Fibroblast of peridontal ligament (primary cell): ENCODE results near the gene GHRL.
A peak's percentile ranks its signal among the peaks of the same experiment; 100 is the strongest.

Source experiments
- DNase-seq: peaks from one replicate; pipeline ENCODE4 v3.0.0-alpha.2; 2010; ENCODE audit errors: extremely low read depth

GHRL gene

DNA sequence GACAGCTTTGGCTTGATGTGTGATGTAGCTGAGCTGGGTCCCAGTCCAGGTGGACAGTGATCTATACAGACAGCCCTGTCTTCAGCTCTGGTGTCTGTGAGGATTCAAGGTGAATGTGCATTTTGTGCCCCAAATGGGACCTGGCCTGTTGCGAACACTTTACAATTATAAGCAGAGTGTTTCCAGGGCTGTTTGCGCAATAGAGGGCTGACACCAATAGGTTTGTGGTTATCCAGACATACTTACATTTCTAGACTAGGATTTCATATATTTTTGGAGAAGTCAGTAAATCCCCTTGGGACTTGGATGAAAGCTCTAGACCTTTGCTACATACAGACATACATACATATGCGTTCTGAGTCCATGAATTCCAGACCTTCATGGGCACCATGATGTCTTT is 48.7 kb downstream of the GHRL start:
- no peak for DNase-seq

DNA sequence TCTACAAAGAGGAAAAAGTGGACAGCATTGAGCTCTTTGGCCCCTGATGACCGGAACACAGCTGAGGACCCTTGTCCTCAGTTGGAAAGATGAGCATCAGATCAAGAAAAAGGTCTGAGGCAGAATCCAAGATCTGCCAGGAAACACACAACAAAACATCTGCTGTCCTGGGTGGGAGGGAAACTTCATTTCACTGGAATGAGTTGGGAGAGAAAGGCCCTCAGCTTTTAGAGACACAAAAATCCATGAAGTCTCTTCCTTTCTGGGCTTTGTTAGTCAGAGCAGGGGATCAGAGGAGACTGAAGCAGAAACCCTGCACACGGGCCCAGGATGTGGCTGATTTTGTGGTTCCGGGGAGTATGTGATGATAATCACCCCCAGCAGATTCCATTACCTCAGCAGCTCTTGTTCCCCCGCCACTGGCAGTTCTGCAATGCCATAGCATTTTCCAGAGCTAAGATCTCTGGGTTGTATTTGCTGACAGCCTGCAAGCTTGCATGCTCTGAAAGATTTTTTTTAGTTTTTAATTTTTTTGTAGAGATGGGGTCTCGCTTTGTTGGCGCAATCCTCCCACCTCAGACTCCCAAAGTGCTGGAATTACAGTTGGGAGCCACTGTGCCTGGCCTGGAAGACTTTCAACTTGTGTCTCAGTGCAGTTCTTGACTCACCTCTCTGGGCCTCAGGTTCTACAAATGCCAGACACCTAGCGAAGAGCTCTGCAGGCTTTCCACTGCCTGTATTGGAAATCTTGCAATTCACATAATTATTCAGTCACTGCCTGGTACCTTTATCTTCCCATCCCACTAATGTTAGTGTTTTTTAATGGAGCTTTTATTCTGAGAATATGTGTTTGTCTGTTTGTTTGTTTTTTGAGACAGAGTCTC is 50.3 kb downstream of the GHRL start:
- peak; percentile 31 for DNase-seq

DNA sequence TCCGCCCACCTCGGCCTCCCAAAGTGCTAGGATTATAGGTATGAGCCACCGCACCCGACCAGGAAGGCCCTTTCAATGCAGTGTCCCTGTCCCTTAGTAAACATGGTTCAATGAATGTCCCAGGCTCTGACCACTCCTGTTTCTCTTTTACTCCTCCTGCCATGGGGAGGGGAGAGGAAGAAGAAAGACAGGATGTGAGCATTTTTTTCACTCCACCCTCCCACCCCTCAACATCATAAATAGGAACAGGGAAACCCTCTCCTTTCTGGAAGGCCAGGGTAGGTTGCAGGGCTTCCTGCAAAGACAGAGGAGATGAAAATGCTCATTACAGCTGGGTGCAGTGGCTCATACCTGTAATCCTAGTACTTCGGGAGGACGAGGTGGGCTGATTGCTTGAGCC is 51.9 kb downstream of the GHRL start:
- DNase-seq: no peak

DNA sequence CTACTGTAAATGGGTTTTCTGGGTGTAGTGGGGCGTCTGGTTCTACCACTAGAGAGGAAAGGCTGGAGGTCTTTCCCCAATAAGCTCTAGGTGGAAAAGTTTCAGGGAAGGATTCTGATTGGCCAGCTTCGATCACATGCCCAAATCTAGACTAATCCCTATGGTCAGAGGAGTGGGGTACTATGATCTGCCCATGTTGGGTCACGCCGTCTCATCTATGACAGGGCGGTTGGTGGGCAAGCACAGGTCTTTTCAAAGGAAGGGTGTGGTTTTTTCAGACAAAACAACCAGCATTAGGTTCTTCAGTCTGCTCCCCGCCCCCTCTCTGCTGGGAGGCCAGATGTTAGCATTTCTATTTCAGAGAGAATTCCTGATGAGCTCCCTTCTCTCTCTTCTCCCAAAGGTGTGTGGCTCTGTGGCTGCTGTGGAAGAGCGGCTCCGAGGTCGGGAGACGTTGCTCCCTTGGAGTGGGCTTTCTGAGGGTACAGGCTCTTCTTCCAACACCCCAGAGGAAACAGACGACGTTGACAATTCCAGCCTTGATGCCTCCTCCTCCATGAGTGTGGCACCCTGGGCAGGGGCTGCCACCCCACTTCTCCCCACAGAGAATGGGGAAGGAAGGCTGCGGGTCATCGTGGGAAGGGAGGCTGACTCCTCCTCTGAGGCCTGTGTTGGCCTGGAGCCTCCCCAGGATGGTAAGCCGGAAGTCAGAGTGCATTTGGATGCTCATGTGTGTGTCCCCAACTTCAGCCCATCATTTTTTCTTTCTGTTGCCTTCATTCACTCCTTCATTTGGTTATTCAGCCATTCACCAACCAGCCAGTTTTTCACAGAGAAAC is 54.2 kb downstream of the GHRL start:
- DNase-seq: no peak
